ENCODE results near the gene EXOC3L4.
"Not testable (repeated sequence)": the region's sequence is repeated elsewhere in the genome, so short reads cannot be mapped to it uniquely, and the experiment has no call there.

Gene EXOC3L4

GRCh38 chr14:103111232-103111868 lies 16.8 kb downstream of the EXOC3L4 start:
- TF ChIP-seq, protein P1, sequence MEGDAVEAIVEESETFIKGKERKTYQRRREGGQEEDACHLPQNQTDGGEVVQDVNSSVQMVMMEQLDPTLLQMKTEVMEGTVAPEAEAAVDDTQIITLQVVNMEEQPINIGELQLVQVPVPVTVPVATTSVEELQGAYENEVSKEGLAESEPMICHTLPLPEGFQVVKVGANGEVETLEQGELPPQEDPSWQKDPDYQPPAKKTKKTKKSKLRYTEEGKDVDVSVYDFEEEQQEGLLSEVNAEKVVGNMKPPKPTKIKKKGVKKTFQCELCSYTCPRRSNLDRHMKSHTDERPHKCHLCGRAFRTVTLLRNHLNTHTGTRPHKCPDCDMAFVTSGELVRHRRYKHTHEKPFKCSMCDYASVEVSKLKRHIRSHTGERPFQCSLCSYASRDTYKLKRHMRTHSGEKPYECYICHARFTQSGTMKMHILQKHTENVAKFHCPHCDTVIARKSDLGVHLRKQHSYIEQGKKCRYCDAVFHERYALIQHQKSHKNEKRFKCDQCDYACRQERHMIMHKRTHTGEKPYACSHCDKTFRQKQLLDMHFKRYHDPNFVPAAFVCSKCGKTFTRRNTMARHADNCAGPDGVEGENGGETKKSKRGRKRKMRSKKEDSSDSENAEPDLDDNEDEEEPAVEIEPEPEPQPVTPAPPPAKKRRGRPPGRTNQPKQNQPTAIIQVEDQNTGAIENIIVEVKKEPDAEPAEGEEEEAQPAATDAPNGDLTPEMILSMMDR (IDR thresholded peaks at IDR 0.05; ENCODE audit: low read depth, low read length): no peak
- H3K4me3 ChIP-seq (ENCODE audit: low read depth, low read length): no peak overlapping the region
- no peaks in the 10 kb centered on the region for H3K36me3 ChIP-seq
- H3K27me3 ChIP-seq: no peaks in the 10 kb centered on the region
- DNase-seq: no peak
- H3K4me1 ChIP-seq: no peaks in the 10 kb centered on the region; the same call in none of the 2 replicates
- no peaks in the 10 kb centered on the region for H3K9me3 ChIP-seq

GRCh38 chr14:103112400-103113243 lies 18.1 kb downstream of the EXOC3L4 start:
- no peak for DNase-seq
- no peaks in the 10 kb centered on the region for H3K27me3 ChIP-seq
- no peak overlapping the region for H3K4me3 ChIP-seq (ENCODE audit: low read depth, low read length)
- TF ChIP-seq, protein P1 (IDR thresholded peaks at IDR 0.05; ENCODE audit: low read depth, low read length): no peak
- H3K4me1 ChIP-seq: no peaks in the 10 kb centered on the region; the same call in none of the 2 replicates
- no peaks in the 10 kb centered on the region for H3K9me3 ChIP-seq
- no peaks in the 10 kb centered on the region for H3K36me3 ChIP-seq

- Histone ChIP-seq H3K36me3 (no peaks in the 10 kb centered on the region), H3K9me3 (no peaks in the 10 kb centered on the region), H3K4me3 (ENCODE audit: low read depth, low read length) (no peak overlapping the region), H3K4me1 (peaks cover 2% of the 10 kb centered on the region), H3K27me3 (no peaks in the 10 kb centered on the region)
- no peak for DNase-seq
- TF ChIP-seq, protein P1 (IDR thresholded peaks at IDR 0.05; ENCODE audit: low read depth, low read length): no peak
Observed at GRCh38 chr14:103113303-103113702, 18.8 kb downstream of the EXOC3L4 start.

- H3K9me3 ChIP-seq: no peaks in the 10 kb centered on the region
- DNase-seq: no peak
- H3K4me3 ChIP-seq (ENCODE audit: low read depth, low read length): no peak overlapping the region
- H3K27me3 ChIP-seq: no peaks in the 10 kb centered on the region
- no peaks in the 10 kb centered on the region for H3K36me3 ChIP-seq
- TF ChIP-seq, protein P1 (IDR thresholded peaks at IDR 0.05; ENCODE audit: low read depth, low read length): no peak
- H3K4me1 ChIP-seq: peaks cover 3% of the 10 kb centered on the region
Observed at GRCh38 chr14:103113774-103114173, 19.2 kb downstream of the EXOC3L4 start.

DNA sequence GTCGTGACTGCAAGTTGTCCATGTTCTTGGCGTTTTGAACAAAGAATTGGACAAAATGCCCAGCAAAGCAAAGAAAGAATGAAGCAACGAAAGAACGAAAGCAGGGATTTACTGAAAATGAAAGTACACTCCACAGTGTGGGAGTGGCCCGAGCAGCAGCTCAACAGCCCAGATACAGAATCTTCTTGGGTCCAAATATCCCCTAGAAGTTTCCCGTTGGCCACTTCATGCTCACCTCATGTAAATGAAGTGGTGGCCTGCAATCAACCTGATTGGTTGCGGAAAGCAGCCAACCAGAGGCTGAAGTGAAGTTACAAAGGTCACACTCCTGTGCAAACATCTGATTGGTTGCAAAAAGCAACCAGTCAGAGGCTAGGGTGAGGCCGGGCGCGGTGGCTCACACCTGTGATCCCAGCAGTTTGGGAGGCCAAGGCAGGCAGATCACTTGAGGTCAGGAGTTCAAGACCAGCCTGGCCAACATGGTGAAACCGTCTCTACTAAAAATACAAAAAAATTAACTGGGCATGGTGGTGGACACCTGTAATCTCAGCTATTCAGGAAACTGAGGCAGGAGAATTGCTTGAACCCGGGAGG lies 20.7 kb downstream of the EXOC3L4 start:
- not testable (repeated sequence) for H3K4me3 ChIP-seq (ENCODE audit: low read depth, low read length); H3K9me3 ChIP-seq; H3K27me3 ChIP-seq; H3K4me1 ChIP-seq; H3K36me3 ChIP-seq; DNase-seq

DNA sequence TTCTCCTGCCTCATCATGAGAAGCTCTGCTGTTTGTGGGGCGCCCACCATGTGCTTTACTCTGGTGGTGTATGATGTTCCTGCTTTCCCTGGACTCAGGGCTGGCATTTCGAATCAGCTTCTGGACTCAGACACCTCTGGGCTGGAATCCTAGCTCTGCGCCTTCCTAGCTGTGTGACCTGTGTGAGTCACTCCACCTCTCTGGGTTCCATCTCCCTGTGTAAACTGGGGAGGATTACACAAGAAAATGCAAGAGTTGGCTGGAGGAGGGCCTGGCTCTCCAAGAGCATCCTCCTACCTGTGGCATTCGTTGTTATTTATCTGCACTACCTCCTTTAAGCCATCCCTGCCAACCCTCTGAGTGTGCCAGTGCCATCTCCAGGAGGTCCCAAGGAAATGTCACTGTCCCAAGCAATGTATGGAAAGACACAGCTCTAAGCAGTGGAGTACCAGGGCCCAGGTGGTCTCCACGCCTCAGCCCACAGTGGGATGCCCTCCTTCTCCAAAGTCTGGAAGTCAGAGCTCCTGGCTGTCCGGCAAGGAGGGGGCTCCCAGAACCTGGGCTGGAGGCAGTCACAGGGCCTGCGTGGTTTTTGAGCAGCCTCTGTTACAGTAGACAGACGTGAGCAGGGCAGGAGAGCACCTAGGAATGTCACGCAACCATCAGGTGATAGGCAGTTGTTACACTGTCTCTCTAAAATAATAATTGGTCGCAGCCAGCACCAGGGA lies 21.5 kb downstream of the EXOC3L4 start:
- no peak for DNase-seq
- Histone ChIP-seq H3K4me3 (ENCODE audit: low read depth, low read length) (no peak overlapping the region), H3K4me1 (peaks cover 8% of the 10 kb centered on the region)

More for the DNA sequence above, 21.5 kb downstream of the EXOC3L4 start:
- Histone ChIP-seq H3K9me3 (no peaks in the 10 kb centered on the region), H3K27me3 (no peaks in the 10 kb centered on the region), H3K36me3 (no peaks in the 10 kb centered on the region)
- TF ChIP-seq, protein P1 (IDR thresholded peaks at IDR 0.05; ENCODE audit: low read depth, low read length): no peak

Measured in BE2C (cell line).